WTC11 (cell line): ENCODE data around the gene TBC1D17. TPM values are rescaled to one million over a fixed set of nuclear protein-coding genes. Genes with fewer than 3 reads are reported as not detected.

Experiments
- AFF4 ChIP-seq: sonication (generic); formaldehyde crosslinking; IDR thresholded peaks from 2 replicates; pipeline ENCODE4 v1.8.1; 2023; ENCODE audit warnings: mild to moderate bottlenecking, missing genetic modification reagents, borderline replicate concordance
- CBFB ChIP-seq: sonication (generic); formaldehyde crosslinking; IDR thresholded peaks from 2 replicates; pipeline ENCODE4 v1.8.1; 2022; ENCODE audit warnings: mild to moderate bottlenecking, low read depth, missing genetic modification reagents
- E2F1 ChIP-seq: sonication (generic); formaldehyde crosslinking; IDR thresholded peaks from 2 replicates; pipeline ENCODE4 v1.8.0; 2022; ENCODE audit warnings: mild to moderate bottlenecking, missing genetic modification reagents
- FOXJ3 ChIP-seq: sonication (generic); formaldehyde crosslinking; IDR thresholded peaks from 2 replicates; pipeline ENCODE4 v1.9.0; 2021; ENCODE audit warnings: missing genetic modification reagents, mild to moderate bottlenecking, borderline replicate concordance
- GRHL2 ChIP-seq: fragments of 250-450 bp; sonication (Bioruptor Pico); IDR thresholded peaks from 2 replicates; pipeline ENCODE4 v1.8.0; 2022; ENCODE audit warnings: mild to moderate bottlenecking, moderate library complexity; ENCODE audit not compliant: insufficient replicate concordance, severe bottlenecking
- IRF2 ChIP-seq: sonication (generic); formaldehyde crosslinking; IDR thresholded peaks from 2 replicates; pipeline ENCODE4 v1.8.0; 2022; ENCODE audit warnings: low read depth, missing genetic modification reagents, borderline replicate concordance
- JAZF1 ChIP-seq: fragments of 250-450 bp; sonication (Bioruptor Pico); IDR thresholded peaks from 2 replicates; pipeline ENCODE4 v1.9.0; 2021; ENCODE audit warnings: moderate library complexity, mild to moderate bottlenecking, inconsistent platforms
- NFE2L1 ChIP-seq: sonication (generic); formaldehyde crosslinking; IDR thresholded peaks from 2 replicates; pipeline ENCODE4 v1.8.1; 2023; ENCODE audit warnings: missing genetic modification reagents
- NFYB ChIP-seq: sonication (generic); formaldehyde crosslinking; conservative IDR thresholded peaks from 2 replicates; pipeline ENCODE4 v1.8.0; 2022; ENCODE audit warnings: low read depth, missing genetic modification reagents
- NR3C1 ChIP-seq: sonication (generic); formaldehyde crosslinking; conservative IDR thresholded peaks from 2 replicates; pipeline ENCODE4 v1.8.1; 2023; ENCODE audit warnings: low read depth, mild to moderate bottlenecking, missing genetic modification reagents
- OVOL2 ChIP-seq: fragments of 250-450 bp; sonication (Bioruptor Pico); IDR thresholded peaks from 2 replicates; pipeline ENCODE4 v1.9.0; 2021; ENCODE audit warnings: mild to moderate bottlenecking, borderline replicate concordance
- PREB ChIP-seq: sonication (generic); formaldehyde crosslinking; IDR thresholded peaks from 2 replicates; pipeline ENCODE4 v1.8.1; 2022; ENCODE audit warnings: mild to moderate bottlenecking, missing genetic modification reagents, moderate library complexity, borderline replicate concordance
- SMAD4 ChIP-seq: sonication (generic); formaldehyde crosslinking; IDR thresholded peaks from 2 replicates; pipeline ENCODE4 v1.8.0; 2022; ENCODE audit warnings: mild to moderate bottlenecking, missing genetic modification reagents
- SOX15 ChIP-seq: fragments of 250-450 bp; sonication (Bioruptor Pico); IDR thresholded peaks from 2 replicates; pipeline ENCODE4 v1.9.0; 2021; ENCODE audit warnings: mild to moderate bottlenecking
- ZNF219 ChIP-seq: sonication (generic); formaldehyde crosslinking; IDR thresholded peaks from 2 replicates; pipeline ENCODE4 v1.8.0; 2023; ENCODE audit warnings: missing genetic modification reagents, mild to moderate bottlenecking, borderline replicate concordance
- ZNF317 ChIP-seq: sonication (generic); formaldehyde crosslinking; IDR thresholded peaks from 2 replicates; pipeline ENCODE4 v1.8.1; 2023; ENCODE audit warnings: low read depth, mild to moderate bottlenecking, moderate library complexity, missing genetic modification reagents, borderline replicate concordance
- ZNF425 ChIP-seq: fragments of 250-450 bp; sonication (Bioruptor Pico); conservative IDR thresholded peaks from 2 replicates; pipeline ENCODE4 v1.9.0; 2021; ENCODE audit warnings: mild to moderate bottlenecking
- ZNF512 ChIP-seq: sonication (generic); formaldehyde crosslinking; IDR thresholded peaks from 2 replicates; pipeline ENCODE4 v1.8.1; 2022; ENCODE audit warnings: missing genetic modification reagents, borderline replicate concordance
- ZNF671 ChIP-seq: fragments of 250-450 bp; sonication (Bioruptor Pico); IDR thresholded peaks from 2 replicates; pipeline ENCODE4 v1.8.0; 2021; ENCODE audit warnings: mild to moderate bottlenecking
- total RNA-seq: library from RNA; stranded (reverse); gene quantifications from 3 replicates; pipeline ENCODE4 v1.2.3, GENCODE V29; 2021
- TF ChIP-seq, protein P1 (sequence below): fragments of 250-450 bp; sonication (Bioruptor Pico); IDR thresholded peaks from 2 replicates; pipeline ENCODE4 v1.9.0; 2021; ENCODE audit warnings: mild to moderate bottlenecking, borderline replicate concordance
- TF ChIP-seq, protein P2 (sequence below): fragments of 250-450 bp; sonication (Bioruptor Pico); IDR thresholded peaks from 2 replicates; pipeline ENCODE4 v1.9.0; 2021; ENCODE audit warnings: moderate library complexity, mild to moderate bottlenecking, inconsistent platforms, borderline replicate concordance
- TF ChIP-seq, protein P3 (sequence below): sonication (generic); formaldehyde crosslinking; IDR thresholded peaks from 2 replicates; pipeline ENCODE4 v1.8.0; 2022; ENCODE audit warnings: mild to moderate bottlenecking, missing genetic modification reagents

Gene TBC1D17
- total RNA-seq, 1 experiment from 2014 or later = 52.8 TPM

DNA sequence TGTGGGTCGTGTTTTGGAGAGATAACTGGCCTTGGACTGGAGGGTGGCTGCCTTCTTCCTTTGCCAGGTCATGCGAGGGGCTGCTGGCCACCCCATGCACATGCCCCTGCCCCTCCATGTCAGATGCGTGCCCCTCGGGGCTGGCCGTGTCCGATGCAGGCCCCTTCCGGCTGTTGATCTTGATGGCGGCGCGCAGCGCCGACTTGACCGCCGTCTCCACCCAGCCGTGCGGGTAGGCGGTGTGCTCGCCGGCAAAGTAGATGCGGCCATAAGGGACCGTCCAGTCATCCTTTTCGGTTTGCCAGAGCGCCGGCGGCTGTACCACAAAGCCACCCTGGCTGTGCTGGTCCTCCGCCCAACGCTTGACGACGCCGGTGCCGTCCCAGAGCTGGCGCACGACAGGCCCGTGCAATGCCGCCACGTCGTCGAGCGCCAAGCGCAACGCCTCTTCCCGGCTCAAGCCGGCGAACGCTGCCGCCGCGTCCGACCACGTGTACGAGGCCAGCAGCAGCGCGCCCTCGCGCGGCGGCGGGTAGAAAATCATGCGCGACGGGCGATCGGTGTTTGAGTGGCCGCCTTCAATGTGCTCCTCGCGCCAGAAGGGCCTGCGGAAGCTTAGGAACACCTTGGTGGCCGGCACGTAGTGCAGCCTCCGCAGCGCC is 12.3 kb downstream of the TBC1D17 start (continued):
- TF ChIP-seq, protein P1, sequence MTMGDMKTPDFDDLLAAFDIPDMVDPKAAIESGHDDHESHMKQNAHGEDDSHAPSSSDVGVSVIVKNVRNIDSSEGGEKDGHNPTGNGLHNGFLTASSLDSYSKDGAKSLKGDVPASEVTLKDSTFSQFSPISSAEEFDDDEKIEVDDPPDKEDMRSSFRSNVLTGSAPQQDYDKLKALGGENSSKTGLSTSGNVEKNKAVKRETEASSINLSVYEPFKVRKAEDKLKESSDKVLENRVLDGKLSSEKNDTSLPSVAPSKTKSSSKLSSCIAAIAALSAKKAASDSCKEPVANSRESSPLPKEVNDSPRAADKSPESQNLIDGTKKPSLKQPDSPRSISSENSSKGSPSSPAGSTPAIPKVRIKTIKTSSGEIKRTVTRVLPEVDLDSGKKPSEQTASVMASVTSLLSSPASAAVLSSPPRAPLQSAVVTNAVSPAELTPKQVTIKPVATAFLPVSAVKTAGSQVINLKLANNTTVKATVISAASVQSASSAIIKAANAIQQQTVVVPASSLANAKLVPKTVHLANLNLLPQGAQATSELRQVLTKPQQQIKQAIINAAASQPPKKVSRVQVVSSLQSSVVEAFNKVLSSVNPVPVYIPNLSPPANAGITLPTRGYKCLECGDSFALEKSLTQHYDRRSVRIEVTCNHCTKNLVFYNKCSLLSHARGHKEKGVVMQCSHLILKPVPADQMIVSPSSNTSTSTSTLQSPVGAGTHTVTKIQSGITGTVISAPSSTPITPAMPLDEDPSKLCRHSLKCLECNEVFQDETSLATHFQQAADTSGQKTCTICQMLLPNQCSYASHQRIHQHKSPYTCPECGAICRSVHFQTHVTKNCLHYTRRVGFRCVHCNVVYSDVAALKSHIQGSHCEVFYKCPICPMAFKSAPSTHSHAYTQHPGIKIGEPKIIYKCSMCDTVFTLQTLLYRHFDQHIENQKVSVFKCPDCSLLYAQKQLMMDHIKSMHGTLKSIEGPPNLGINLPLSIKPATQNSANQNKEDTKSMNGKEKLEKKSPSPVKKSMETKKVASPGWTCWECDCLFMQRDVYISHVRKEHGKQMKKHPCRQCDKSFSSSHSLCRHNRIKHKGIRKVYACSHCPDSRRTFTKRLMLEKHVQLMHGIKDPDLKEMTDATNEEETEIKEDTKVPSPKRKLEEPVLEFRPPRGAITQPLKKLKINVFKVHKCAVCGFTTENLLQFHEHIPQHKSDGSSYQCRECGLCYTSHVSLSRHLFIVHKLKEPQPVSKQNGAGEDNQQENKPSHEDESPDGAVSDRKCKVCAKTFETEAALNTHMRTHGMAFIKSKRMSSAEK (CRISPR knock-in tag) = peak; percentile 76; the same call in 1 of the 2 replicates
- 0 out of 2 replicates have a peak, but pooled peaks have one; percentile 90 for TF ChIP-seq FOXJ3 (CRISPR knock-in tag)
- TF ChIP-seq NR3C1 = peak; percentile 97
- no peak for TF ChIP-seq OVOL2 (CRISPR knock-in tag)
- TF ChIP-seq ZNF317 (CRISPR knock-in tag) = peak; percentile 88
- TF ChIP-seq, protein P2, sequence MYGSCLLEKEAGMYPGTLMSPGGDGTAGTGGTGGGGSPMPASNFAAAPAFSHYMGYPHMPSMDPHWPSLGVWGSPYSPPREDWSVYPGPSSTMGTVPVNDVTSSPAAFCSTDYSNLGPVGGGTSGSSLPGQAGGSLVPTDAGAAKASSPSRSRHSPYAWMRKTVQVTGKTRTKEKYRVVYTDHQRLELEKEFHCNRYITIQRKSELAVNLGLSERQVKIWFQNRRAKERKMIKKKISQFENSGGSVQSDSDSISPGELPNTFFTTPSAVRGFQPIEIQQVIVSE = no peak
- peak; percentile 96 for TF ChIP-seq IRF2 (CRISPR knock-in tag)
- TF ChIP-seq, protein P3, sequence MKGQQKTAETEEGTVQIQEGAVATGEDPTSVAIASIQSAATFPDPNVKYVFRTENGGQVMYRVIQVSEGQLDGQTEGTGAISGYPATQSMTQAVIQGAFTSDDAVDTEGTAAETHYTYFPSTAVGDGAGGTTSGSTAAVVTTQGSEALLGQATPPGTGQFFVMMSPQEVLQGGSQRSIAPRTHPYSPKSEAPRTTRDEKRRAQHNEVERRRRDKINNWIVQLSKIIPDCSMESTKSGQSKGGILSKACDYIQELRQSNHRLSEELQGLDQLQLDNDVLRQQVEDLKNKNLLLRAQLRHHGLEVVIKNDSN = peak; percentile 95
- peak; percentile 99 for TF ChIP-seq ZNF219 (CRISPR knock-in tag)
- TF ChIP-seq SOX15 (CRISPR knock-in tag) = no peak
- TF ChIP-seq AFF4 = peak; percentile 100
- no peak for TF ChIP-seq GRHL2
- TF ChIP-seq NFYB (CRISPR knock-in tag) = peak; percentile 64
- TF ChIP-seq ZNF425 (CRISPR knock-in tag) = no peak
- TF ChIP-seq SMAD4 (CRISPR knock-in tag) = peak; percentile 99
- TF ChIP-seq NFE2L1 (CRISPR knock-in tag) = peak; percentile 99
- peak; percentile 97; the same call in 1 of the 2 replicates for TF ChIP-seq PREB (CRISPR knock-in tag)
- no peak for TF ChIP-seq JAZF1
- TF ChIP-seq E2F1 (CRISPR knock-in tag) = peak; percentile 100
- no peak for TF ChIP-seq ZNF671 (CRISPR knock-in tag)
- 0 out of 2 replicates have a peak, but pooled peaks have one; percentile 51 for TF ChIP-seq ZNF512 (CRISPR knock-in tag)
- peak; percentile 96; the same call in 1 of the 2 replicates for TF ChIP-seq CBFB (CRISPR knock-in tag)
